HT-29 (cell line): ENCODE measurements around the gene ANO1. TPM values are rescaled to one million over a fixed set of nuclear protein-coding genes. Genes with fewer than 3 reads are reported as not detected.
A peak's percentile ranks its signal among the peaks of the same experiment; 100 is the strongest.
"Not testable (repeated sequence)": the region's sequence is repeated elsewhere in the genome, so short reads cannot be mapped to it uniquely, and the experiment has no call there.

Experiments used
- DNase-seq: peaks from one replicate; pipeline ENCODE4 v3.0.0-alpha.2; 2015; ENCODE audit warnings: low spot score
- small RNA-seq: library from RNA; depleted of rRNA; stranded (forward); fragments of <200 nt; gene quantifications from one replicate; pipeline ENCODE3, GENCODE V24; 2014
- total RNA-seq: library from RNA; depleted of rRNA; stranded (reverse); fragments of >200 nt; shearing (Covaris generic); gene quantifications from 2 replicates; pipeline ENCODE4 v1.2.3, GENCODE V29; 2014; rRNA removed

ANO1 gene
- total RNA-seq, 1 experiment from 2014 or later: 114 TPM

- DNase-seq: no peak
These were observed 131.3 kb downstream of the ANO1 start for GRCh38 chr11:70209391-70209912.

- no peak for DNase-seq
These were observed 132.0 kb downstream of the ANO1 start for GRCh38 chr11:70210051-70210501.

- no peak for DNase-seq
These were observed 132.4 kb downstream of the ANO1 start for GRCh38 chr11:70210530-70210929.

- DNase-seq: peak; percentile 77
These were observed 134.2 kb downstream of the ANO1 start for GRCh38 chr11:70212227-70212811.

GRCh38 chr11:70217388-70217787, 139.3 kb downstream of the ANO1 start:
- not testable (repeated sequence) for DNase-seq

GRCh38 chr11:70218076-70218475, 140.0 kb downstream of the ANO1 start:
- DNase-seq: not testable (repeated sequence)

GRCh38 chr11:70220136-70220535, 142.0 kb downstream of the ANO1 start:
- no peak for DNase-seq

GRCh38 chr11:70220920-70221319, 142.8 kb downstream of the ANO1 start:
- no peak for DNase-seq

GRCh38 chr11:70225681-70226177, 147.6 kb downstream of the ANO1 start:
- peak; percentile 91 for DNase-seq

GRCh38 chr11:70226183-70226582, 148.1 kb downstream of the ANO1 start:
- DNase-seq: no peak

GRCh38 chr11:70226967-70227366, 148.8 kb downstream of the ANO1 start:
- DNase-seq: peak; percentile 62

GRCh38 chr11:70229737-70230136, 151.6 kb downstream of the ANO1 start:
- no peak for DNase-seq

- no peak for DNase-seq
These were observed 152.2 kb downstream of the ANO1 start for GRCh38 chr11:70230151-70230839.

GRCh38 chr11:70230840-70231710, 153.0 kb downstream of the ANO1 start:
- no peak for DNase-seq

- no peak for DNase-seq
These were observed 154.9 kb downstream of the ANO1 start for GRCh38 chr11:70233034-70233433.

GRCh38 chr11:70233511-70233934, 155.4 kb downstream of the ANO1 start:
- DNase-seq: peak; percentile 99

- DNase-seq: no peak
These were observed 155.8 kb downstream of the ANO1 start for GRCh38 chr11:70233962-70234361.

Small RNA genes within 50 kb of the gene (small RNA-seq; reads per million reads assigned to genes)
- gene RNU6-1175P: not detected

Other genes with a start within 250 kb of the ANO1 start
- 105 and 106 TPM in 2 replicates for gene FADD, start 125.0 kb downstream of the ANO1 start, total RNA-seq
- 46.7 and 48.6 TPM in 2 replicates for gene PPFIA1, start 192.4 kb downstream of the ANO1 start, total RNA-seq